GDM1 (cell line): ENCODE results near the gene GAPVD1.
"Not testable (repeated sequence)": the region's sequence is repeated elsewhere in the genome, so short reads cannot be mapped to it uniquely, and the experiment has no call there.

ENCODE experiments used
- DNase-seq: peaks from one replicate; lab custom pipeline; 2025; lab: John Stamatoyannopoulos, UW

Gene GAPVD1

GRCh38 chr9:125261501-125262293, at the start of gene GAPVD1:
GAPVD1 (plus strand) TSS chr9:125261826; CDS start chr9:125298922, 37,096 bp downstream.
- peak; percentile 84 for DNase-seq

- no peak for DNase-seq
These were observed 47.4 kb upstream of the GAPVD1 start for GRCh38 chr9:125214186-125214585.

GRCh38 chr9:125218621-125219020, 43.0 kb upstream of the GAPVD1 start:
- DNase-seq = no peak

- DNase-seq = not testable (repeated sequence)
These were observed 36.8 kb upstream of the GAPVD1 start for GRCh38 chr9:125224858-125225257.

- no peak for DNase-seq
These were observed 33.9 kb upstream of the GAPVD1 start for GRCh38 chr9:125227761-125228160.

GRCh38 chr9:125233678-125234077, 27.9 kb upstream of the GAPVD1 start:
- no peak for DNase-seq

- DNase-seq = not testable (repeated sequence)
These were observed 27.5 kb upstream of the GAPVD1 start for GRCh38 chr9:125234099-125234498.

- DNase-seq = no peak
These were observed 25.7 kb upstream of the GAPVD1 start for GRCh38 chr9:125235804-125236519.

GRCh38 chr9:125236520-125237159, 25.0 kb upstream of the GAPVD1 start:
- not testable (repeated sequence) for DNase-seq

- DNase-seq = no peak
These were observed 23.3 kb upstream of the GAPVD1 start for GRCh38 chr9:125238127-125238914.

- no peak for DNase-seq
These were observed 22.6 kb upstream of the GAPVD1 start for GRCh38 chr9:125238915-125239446.

- DNase-seq = no peak
These were observed 21.7 kb upstream of the GAPVD1 start for GRCh38 chr9:125239631-125240597.

- no peak for DNase-seq
These were observed 21.0 kb upstream of the GAPVD1 start for GRCh38 chr9:125240649-125240999.

- DNase-seq = peak; percentile 99
These were observed 20.4 kb upstream of the GAPVD1 start, which contains the start of gene HSPA5 for GRCh38 chr9:125241000-125241862. HSPA5 (minus strand) TSS chr9:125241343; CDS start chr9:125241126, 217 bp downstream.

- no peak for DNase-seq
These were observed 19.5 kb upstream of the GAPVD1 start for GRCh38 chr9:125241863-125242739.

- no peak for DNase-seq
These were observed 17.8 kb upstream of the GAPVD1 start for GRCh38 chr9:125243792-125244260.

- DNase-seq = no peak
These were observed 15.4 kb upstream of the GAPVD1 start for GRCh38 chr9:125246261-125246667.

- DNase-seq = no peak
These were observed 7.4 kb upstream of the GAPVD1 start for GRCh38 chr9:125254231-125254630.
